HEK293 (cell line): ENCODE measurements around the gene DNAJC7.

Experiments used
- ATF2 ChIP-seq: fragments of 450-650 bp; formaldehyde crosslinking; IDR thresholded peaks from 2 replicates; pipeline ENCODE4 v1.5.1; 2016; ENCODE audit warnings: missing biosample characterization, missing genetic modification characterization, low read depth
- TCF7L2 ChIP-seq: IDR thresholded peaks from 2 replicates; pipeline ENCODE4 v1.6.1; 2011; ENCODE audit warnings: low read depth, mild to moderate bottlenecking, inconsistent platforms, low read length, moderate library complexity, borderline replicate concordance
- YY1 ChIP-seq: fragments of 450-650 bp; formaldehyde crosslinking; IDR thresholded peaks from 2 replicates; pipeline ENCODE4 v1.5.1; 2018; ENCODE audit warnings: missing biosample characterization, missing genetic modification characterization
- ZFP3 ChIP-seq: fragments of 450-650 bp; formaldehyde crosslinking; IDR thresholded peaks from 2 replicates; pipeline ENCODE4 v1.5.1; 2016; ENCODE audit warnings: low read depth, missing biosample characterization, missing genetic modification characterization
- ZFP69B ChIP-seq: fragments of 450-650 bp; formaldehyde crosslinking; IDR thresholded peaks from 2 replicates; pipeline ENCODE4 v1.5.1; 2016; ENCODE audit warnings: missing biosample characterization, missing genetic modification characterization
- ZNF146 ChIP-seq: fragments of 450-650 bp; formaldehyde crosslinking; IDR thresholded peaks from 2 replicates; pipeline ENCODE4 v1.5.1; 2016; ENCODE audit warnings: missing biosample characterization, missing genetic modification characterization
- ZNF19 ChIP-seq: fragments of 450-650 bp; formaldehyde crosslinking; IDR thresholded peaks from 2 replicates; pipeline ENCODE4; 2016; ENCODE audit warnings: missing biosample characterization, missing genetic modification characterization, low read depth
- ZNF221 ChIP-seq: fragments of 450-650 bp; formaldehyde crosslinking; IDR thresholded peaks from 2 replicates; pipeline ENCODE4 v1.5.1; 2017; ENCODE audit warnings: missing biosample characterization, missing genetic modification characterization, borderline replicate concordance
- ZNF239 ChIP-seq: fragments of 450-650 bp; formaldehyde crosslinking; IDR thresholded peaks from 2 replicates; pipeline ENCODE4 v1.5.1; 2016; ENCODE audit warnings: missing biosample characterization, missing genetic modification characterization
- ZNF362 ChIP-seq: fragments of 450-650 bp; formaldehyde crosslinking; IDR thresholded peaks from 2 replicates; pipeline ENCODE4 v1.5.1; 2016; ENCODE audit warnings: missing biosample characterization, missing genetic modification characterization
- ZNF530 ChIP-seq: fragments of 450-650 bp; formaldehyde crosslinking; IDR thresholded peaks from 2 replicates; pipeline ENCODE4 v1.5.1; 2016; ENCODE audit warnings: low read depth, missing biosample characterization, missing genetic modification characterization
- ZNF596 ChIP-seq: fragments of 450-650 bp; IDR thresholded peaks from 2 replicates; pipeline ENCODE4 v1.5.0; 2018; ENCODE audit warnings: missing biosample characterization, mild to moderate bottlenecking, missing genetic modification characterization, moderate library complexity
- TF ChIP-seq, protein P1 (sequence below): fragments of 450-650 bp; formaldehyde crosslinking; IDR thresholded peaks from 2 replicates; pipeline ENCODE4 v1.5.1; 2016; ENCODE audit warnings: missing biosample characterization, missing genetic modification characterization
- TF ChIP-seq, protein P2 (sequence below): fragments of 450-650 bp; formaldehyde crosslinking; IDR thresholded peaks from 2 replicates; pipeline ENCODE4 v1.5.1; 2016; ENCODE audit warnings: missing biosample characterization, missing genetic modification characterization

GRCh38 chr17:41939693-41940090 lies 77.5 kb downstream of the DNAJC7 start:
- TF ChIP-seq ZNF146 (tag by site-specific recombination) (no peak), ZFP69B (tag by site-specific recombination) (no peak), TCF7L2 (no peak), ATF2 (no peak), ZNF596 (tag by site-specific recombination) (no peak), ZNF530 (tag by site-specific recombination) (no peak), YY1 (tag by site-specific recombination) (no peak), ZNF362 (tag by site-specific recombination) (no peak), ZFP3 (tag by site-specific recombination) (no peak), ZNF221 (tag by site-specific recombination) (no peak), ZNF239 (tag by site-specific recombination) (no peak), ZNF19 (tag by site-specific recombination) (no peak)
- TF ChIP-seq, protein P1, sequence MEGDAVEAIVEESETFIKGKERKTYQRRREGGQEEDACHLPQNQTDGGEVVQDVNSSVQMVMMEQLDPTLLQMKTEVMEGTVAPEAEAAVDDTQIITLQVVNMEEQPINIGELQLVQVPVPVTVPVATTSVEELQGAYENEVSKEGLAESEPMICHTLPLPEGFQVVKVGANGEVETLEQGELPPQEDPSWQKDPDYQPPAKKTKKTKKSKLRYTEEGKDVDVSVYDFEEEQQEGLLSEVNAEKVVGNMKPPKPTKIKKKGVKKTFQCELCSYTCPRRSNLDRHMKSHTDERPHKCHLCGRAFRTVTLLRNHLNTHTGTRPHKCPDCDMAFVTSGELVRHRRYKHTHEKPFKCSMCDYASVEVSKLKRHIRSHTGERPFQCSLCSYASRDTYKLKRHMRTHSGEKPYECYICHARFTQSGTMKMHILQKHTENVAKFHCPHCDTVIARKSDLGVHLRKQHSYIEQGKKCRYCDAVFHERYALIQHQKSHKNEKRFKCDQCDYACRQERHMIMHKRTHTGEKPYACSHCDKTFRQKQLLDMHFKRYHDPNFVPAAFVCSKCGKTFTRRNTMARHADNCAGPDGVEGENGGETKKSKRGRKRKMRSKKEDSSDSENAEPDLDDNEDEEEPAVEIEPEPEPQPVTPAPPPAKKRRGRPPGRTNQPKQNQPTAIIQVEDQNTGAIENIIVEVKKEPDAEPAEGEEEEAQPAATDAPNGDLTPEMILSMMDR (tag by site-specific recombination), result no peak
- TF ChIP-seq, protein P2, sequence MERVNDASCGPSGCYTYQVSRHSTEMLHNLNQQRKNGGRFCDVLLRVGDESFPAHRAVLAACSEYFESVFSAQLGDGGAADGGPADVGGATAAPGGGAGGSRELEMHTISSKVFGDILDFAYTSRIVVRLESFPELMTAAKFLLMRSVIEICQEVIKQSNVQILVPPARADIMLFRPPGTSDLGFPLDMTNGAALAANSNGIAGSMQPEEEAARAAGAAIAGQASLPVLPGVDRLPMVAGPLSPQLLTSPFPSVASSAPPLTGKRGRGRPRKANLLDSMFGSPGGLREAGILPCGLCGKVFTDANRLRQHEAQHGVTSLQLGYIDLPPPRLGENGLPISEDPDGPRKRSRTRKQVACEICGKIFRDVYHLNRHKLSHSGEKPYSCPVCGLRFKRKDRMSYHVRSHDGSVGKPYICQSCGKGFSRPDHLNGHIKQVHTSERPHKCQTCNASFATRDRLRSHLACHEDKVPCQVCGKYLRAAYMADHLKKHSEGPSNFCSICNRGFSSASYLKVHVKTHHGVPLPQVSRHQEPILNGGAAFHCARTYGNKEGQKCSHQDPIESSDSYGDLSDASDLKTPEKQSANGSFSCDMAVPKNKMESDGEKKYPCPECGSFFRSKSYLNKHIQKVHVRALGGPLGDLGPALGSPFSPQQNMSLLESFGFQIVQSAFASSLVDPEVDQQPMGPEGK, result no peak
